Measurements from ENCODE around the gene TSPAN9. TPM values are rescaled to one million over a fixed set of nuclear protein-coding genes. Genes with fewer than 3 reads are reported as not detected.

Gene TSPAN9
- total and polyA plus RNA-seq, 10 of the 15 experiments (the other 5 are each of a cell fraction or from before 2014, with no cell fraction given): 0.03 to 1.0 (median 0.12) TPM; not detected in 5

DNA sequence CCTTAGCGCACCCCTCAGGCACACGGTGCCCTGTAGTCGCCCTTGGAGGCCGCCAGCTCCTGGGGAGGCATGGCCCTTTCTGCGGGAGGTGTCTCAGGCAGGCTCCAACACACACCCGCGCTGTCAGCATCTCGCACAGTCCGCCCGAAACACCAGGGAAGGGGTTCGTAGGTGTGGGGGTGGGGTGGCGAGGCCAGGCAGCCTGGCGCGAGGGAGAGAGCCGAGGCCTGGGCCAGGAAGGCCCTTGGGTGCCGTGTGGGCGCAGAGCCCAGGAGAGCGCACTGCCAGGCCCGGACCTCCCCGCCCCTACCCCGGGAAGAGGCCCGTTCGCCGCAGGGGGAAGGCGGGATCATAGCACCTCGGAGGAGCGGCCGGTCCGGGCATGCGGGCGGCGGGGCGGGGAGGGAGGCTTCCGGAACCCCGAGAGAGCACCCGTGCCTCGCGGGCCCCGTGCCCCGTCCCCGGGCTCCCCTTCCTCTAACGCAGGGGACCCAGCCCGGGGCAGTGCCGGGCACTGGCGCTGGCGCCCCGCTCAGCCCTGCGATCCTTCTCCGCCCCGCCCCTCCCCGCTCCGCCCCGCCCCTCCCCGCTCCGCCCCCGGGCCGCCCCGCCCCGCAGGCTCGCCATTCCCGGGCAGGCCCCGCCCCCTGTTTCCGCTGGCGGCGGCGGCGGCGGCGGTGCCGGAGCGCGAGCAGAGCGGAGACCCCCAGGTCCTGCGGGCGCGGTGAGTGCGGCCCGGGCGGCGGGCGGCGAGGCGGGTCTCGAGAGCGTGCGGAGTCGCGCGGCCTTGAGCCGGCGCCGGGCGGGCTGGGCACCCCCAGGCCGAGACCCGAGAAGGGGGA lies at the start of gene TSPAN9 (continued):
- TF ChIP-seq, protein P1, sequence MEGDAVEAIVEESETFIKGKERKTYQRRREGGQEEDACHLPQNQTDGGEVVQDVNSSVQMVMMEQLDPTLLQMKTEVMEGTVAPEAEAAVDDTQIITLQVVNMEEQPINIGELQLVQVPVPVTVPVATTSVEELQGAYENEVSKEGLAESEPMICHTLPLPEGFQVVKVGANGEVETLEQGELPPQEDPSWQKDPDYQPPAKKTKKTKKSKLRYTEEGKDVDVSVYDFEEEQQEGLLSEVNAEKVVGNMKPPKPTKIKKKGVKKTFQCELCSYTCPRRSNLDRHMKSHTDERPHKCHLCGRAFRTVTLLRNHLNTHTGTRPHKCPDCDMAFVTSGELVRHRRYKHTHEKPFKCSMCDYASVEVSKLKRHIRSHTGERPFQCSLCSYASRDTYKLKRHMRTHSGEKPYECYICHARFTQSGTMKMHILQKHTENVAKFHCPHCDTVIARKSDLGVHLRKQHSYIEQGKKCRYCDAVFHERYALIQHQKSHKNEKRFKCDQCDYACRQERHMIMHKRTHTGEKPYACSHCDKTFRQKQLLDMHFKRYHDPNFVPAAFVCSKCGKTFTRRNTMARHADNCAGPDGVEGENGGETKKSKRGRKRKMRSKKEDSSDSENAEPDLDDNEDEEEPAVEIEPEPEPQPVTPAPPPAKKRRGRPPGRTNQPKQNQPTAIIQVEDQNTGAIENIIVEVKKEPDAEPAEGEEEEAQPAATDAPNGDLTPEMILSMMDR (IDR thresholded peaks at IDR 0.05 in 2 of 3, conservative IDR thresholded peaks at IDR 0.05 in 1 of 3; ENCODE audit: control insufficient read depth in 2 of 3, extremely low read depth in 1 of 3, insufficient read depth in 1 of 3, low read depth in 3 of 3, low read length in 3 of 3): no peak
- 0 out of 4 replicates have a peak, but pooled peaks of 1 of the 2 experiments have one; percentile 3 for TF ChIP-seq BHLHE40 (IDR thresholded peaks at IDR 0.05; ENCODE audit: borderline replicate concordance in 1 of 2, low read depth in 2 of 2, low read length in 1 of 2)
- no peak for TF ChIP-seq PAX5 (IDR thresholded peaks at IDR 0.05; ENCODE audit: borderline replicate concordance, low read depth, low read length)
- TF ChIP-seq YY1 (IDR thresholded peaks at IDR 0.05; ENCODE audit: low read depth, low read length): no peak
- no peak for TF ChIP-seq IRF3 (IDR thresholded peaks at IDR 0.05)
- TF ChIP-seq TBL1XR1 (IDR thresholded peaks at IDR 0.05; ENCODE audit: low read depth, low read length): no peak
- no peak for TF ChIP-seq SIN3A (IDR thresholded peaks at IDR 0.05; ENCODE audit: low read depth, low read length)
- TF ChIP-seq GATAD2B (conservative IDR thresholded peaks at IDR 0.05; ENCODE audit: low read depth): 0 out of 2 replicates have a peak, but pooled peaks have one; percentile 35
- TF ChIP-seq SRF (IDR thresholded peaks at IDR 0.05; ENCODE audit: low read depth in 2 of 2, low read length in 2 of 2): peak; percentile 34 to 88; a peak in 2 of 4 replicates
- TF ChIP-seq E2F8 (IDR thresholded peaks at IDR 0.05; ENCODE audit: low read depth, partially characterized antibody): no peak
- TF ChIP-seq SMAD5 (IDR thresholded peaks at IDR 0.05; ENCODE audit: low read depth): no peak
- TF ChIP-seq, protein P2, sequence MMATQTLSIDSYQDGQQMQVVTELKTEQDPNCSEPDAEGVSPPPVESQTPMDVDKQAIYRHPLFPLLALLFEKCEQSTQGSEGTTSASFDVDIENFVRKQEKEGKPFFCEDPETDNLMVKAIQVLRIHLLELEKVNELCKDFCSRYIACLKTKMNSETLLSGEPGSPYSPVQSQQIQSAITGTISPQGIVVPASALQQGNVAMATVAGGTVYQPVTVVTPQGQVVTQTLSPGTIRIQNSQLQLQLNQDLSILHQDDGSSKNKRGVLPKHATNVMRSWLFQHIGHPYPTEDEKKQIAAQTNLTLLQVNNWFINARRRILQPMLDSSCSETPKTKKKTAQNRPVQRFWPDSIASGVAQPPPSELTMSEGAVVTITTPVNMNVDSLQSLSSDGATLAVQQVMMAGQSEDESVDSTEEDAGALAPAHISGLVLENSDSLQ (IDR thresholded peaks at IDR 0.05): no peak
- TF ChIP-seq NFIC (IDR thresholded peaks at IDR 0.05; ENCODE audit: low read depth, low read length): no peak
- no peak for TF ChIP-seq ZZZ3 (IDR thresholded peaks at IDR 0.05; ENCODE audit: control insufficient read depth, insufficient read length, low read depth)
